Measurements from ENCODE around the gene UPK2. TPM values are rescaled to one million over a fixed set of nuclear protein-coding genes. Genes with fewer than 3 reads are reported as not detected.

Gene UPK2
- total and polyA plus RNA-seq, 2 donors (not counting 3 experiments of a cell fraction or from before 2014, with no cell fraction given) = 0.11 TPM; not detected in 1

GRCh38 chr11:118998388-118998717, 42.3 kb downstream of the UPK2 start:
- TF ChIP-seq MYC (IDR thresholded peaks at IDR 0.05; ENCODE audit: low read depth, low read length) (no peak), POLR2AphosphoS5 (IDR thresholded peaks at IDR 0.05; ENCODE audit: insufficient read depth, low read depth, low read length) (no peak), EZH2 (IDR thresholded peaks at IDR 0.05; ENCODE audit: borderline replicate concordance, low read depth, low read length, severe bottlenecking) (no peak)
- Histone ChIP-seq H3K4me3 (replicated peaks in 1 of 3; ENCODE audit: insufficient read depth in 1 of 3, low read depth in 1 of 3, low read length in 3 of 3) (peak overlapping the region; percentile 61 to 81 (median 62)), H3K9ac (replicated peaks; ENCODE audit: extremely low read depth, insufficient read depth, low read length) (peak overlapping the region; percentile 50), H3K9me1 (replicated peaks; ENCODE audit: control insufficient read depth, extremely low read depth, insufficient read depth, low read length) (no peaks in the 10 kb centered on the region), H3K4me1 (ENCODE audit: control insufficient read depth, extremely low read depth, insufficient read depth, low read length) (peaks cover 18% of the 10 kb centered on the region), H3K27ac (ENCODE audit: insufficient read depth, low read depth, low read length) (peak overlapping the region; percentile 26), H3K9me3 (replicated peaks; ENCODE audit: control insufficient read depth, insufficient read depth, low read length) (no peaks in the 10 kb centered on the region), H4K20me1 (replicated peaks; ENCODE audit: control insufficient read depth, extremely low read depth, insufficient read depth, low read length) (no peaks in the 10 kb centered on the region), H2AFZ (ENCODE audit: low read depth, low read length) (peak overlapping the region; percentile 46), H3K36me3 (ENCODE audit: control insufficient read depth in 2 of 2, extremely low read depth in 1 of 2, insufficient read depth in 2 of 2, low read length in 2 of 2) (peaks cover 2 to 6% of the 10 kb centered on the region in 2 experiments), H3K4me2 (ENCODE audit: insufficient read depth, low read length) (peak overlapping the region; percentile 82), H3K27me3 (ENCODE audit: control insufficient read depth in 2 of 2, insufficient read depth in 2 of 2, low read length in 2 of 2) (no peaks in the 10 kb centered on the region), H3K79me2 (ENCODE audit: control insufficient read depth, insufficient read depth, low read length) (peaks cover 8% of the 10 kb centered on the region)
- CTCF ChIA-PET = interaction anchor here (1.0 to 1.6 kb wide), 5 partner anchors 18 to 403 kb away, joined by 3 to 4 read pairs (median 3); partner anchors contain the start of gene TRAPPC4
- POLR2A ChIA-PET = interaction anchor here (1.4 kb wide), 1 partner anchor 20 kb away, joined by 6 read pairs; the partner anchor contains the start of genes RPS25 and TRAPPC4
- dilution Hi-C loops (cut with MboI; ENCODE audit: extremely low pct_ligation_motif_present, low sequenced_read_pairs) (no loop called here), intact Hi-C loops (cut with micrococcal nuclease) (loop anchor here (1.0 to 5.0 kb wide), 2 partner anchors 20 to 59 kb away; partner anchors contain the start of genes HYOU1, RPS25 and TRAPPC4)
- no TSS peak for BruUV-seq (replicated peaks)
- FAIRE-seq (no peak), DNase-seq (ENCODE audit: low read depth, low spot score) (no peak)

- FAIRE-seq (peak; percentile 95), DNase-seq (ENCODE audit: low read depth, low spot score) (peak; percentile 39)
- Histone ChIP-seq H3K9me3 (replicated peaks; ENCODE audit: control insufficient read depth, insufficient read depth, low read length) (no peaks in the 10 kb centered on the region), H2AFZ (ENCODE audit: low read depth, low read length) (peak overlapping the region; percentile 46), H3K36me3 (ENCODE audit: control insufficient read depth in 2 of 2, extremely low read depth in 1 of 2, insufficient read depth in 2 of 2, low read length in 2 of 2) (peaks cover 2 to 6% of the 10 kb centered on the region in 2 experiments), H4K20me1 (replicated peaks; ENCODE audit: control insufficient read depth, extremely low read depth, insufficient read depth, low read length) (no peaks in the 10 kb centered on the region), H3K4me2 (ENCODE audit: insufficient read depth, low read length) (peak overlapping the region; percentile 82), H3K27me3 (ENCODE audit: control insufficient read depth in 2 of 2, insufficient read depth in 2 of 2, low read length in 2 of 2) (no peaks in the 10 kb centered on the region), H3K4me1 (ENCODE audit: control insufficient read depth, extremely low read depth, insufficient read depth, low read length) (peaks cover 18% of the 10 kb centered on the region), H3K79me2 (ENCODE audit: control insufficient read depth, insufficient read depth, low read length) (peaks cover 8% of the 10 kb centered on the region), H3K9me1 (replicated peaks; ENCODE audit: control insufficient read depth, extremely low read depth, insufficient read depth, low read length) (no peaks in the 10 kb centered on the region), H3K9ac (replicated peaks; ENCODE audit: extremely low read depth, insufficient read depth, low read length) (peak overlapping the region; percentile 50), H3K4me3 (replicated peaks in 1 of 3; ENCODE audit: insufficient read depth in 1 of 3, low read depth in 1 of 3, low read length in 3 of 3) (peak overlapping the region; percentile 61 to 81 (median 62)), H3K27ac (ENCODE audit: insufficient read depth, low read depth, low read length) (peak overlapping the region; percentile 26)
- ChIA-PET CTCF (interaction anchor here (0.6 to 1.0 kb wide), 2 partner anchors 20 to 420 kb away, joined by 3 to 4 read pairs; partner anchors contain the start of gene TRAPPC4), POLR2A (interaction anchor here (0.6 kb wide), 1 partner anchor 86 kb away, joined by 3 read pairs; no protein-coding TSS in a partner anchor)
- TF ChIP-seq POLR2A (IDR thresholded peaks at IDR 0.05; ENCODE audit: low read depth, low read length) = no peak
- no peak for TF ChIP-seq MAX (IDR thresholded peaks at IDR 0.05; ENCODE audit: insufficient read depth, insufficient read length)
- TF ChIP-seq POLR2AphosphoS5 (IDR thresholded peaks at IDR 0.05; ENCODE audit: insufficient read depth, low read depth, low read length) = no peak
- no peak for TF ChIP-seq CTCF (IDR thresholded peaks at IDR 0.05; ENCODE audit: extremely low read depth in 1 of 2, insufficient read depth in 1 of 2, low read depth in 1 of 2, low read length in 2 of 2)
- TF ChIP-seq FOS (IDR thresholded peaks at IDR 0.05; ENCODE audit: borderline replicate concordance, insufficient read depth, low read length) = peak; percentile 65
- no peak for TF ChIP-seq GATA2 (IDR thresholded peaks at IDR 0.05; ENCODE audit: insufficient read depth, insufficient read length, low read depth, low read length)
- no peak for TF ChIP-seq EZH2 (IDR thresholded peaks at IDR 0.05; ENCODE audit: borderline replicate concordance, low read depth, low read length, severe bottlenecking)
- TF ChIP-seq JUN (IDR thresholded peaks at IDR 0.05; ENCODE audit: borderline replicate concordance, insufficient read depth, insufficient read length, low read depth) = peak; percentile 41
- no peak for TF ChIP-seq MYC (IDR thresholded peaks at IDR 0.05; ENCODE audit: low read depth, low read length)
- dilution Hi-C loops (cut with MboI; ENCODE audit: extremely low pct_ligation_motif_present, low sequenced_read_pairs) (no loop called here), intact Hi-C loops (cut with micrococcal nuclease) (loop anchor here (1.0 to 5.0 kb wide), 2 partner anchors 19 to 58 kb away; partner anchors contain the start of genes HYOU1, RPS25 and TRAPPC4)
- no TSS peak for BruUV-seq (replicated peaks)
Measured at GRCh38 chr11:118998822-118999221, 42.7 kb downstream of the UPK2 start.
